Osteocyte (in vitro differentiated cells): Measurements from ENCODE around the gene AK5. TPM values are rescaled to one million over a fixed set of nuclear protein-coding genes. Genes with fewer than 3 reads are reported as not detected.
A peak's percentile ranks its signal among the peaks of the same experiment; 100 is the strongest.

ENCODE experiments used
- DNase-seq: peaks from one replicate; pipeline ENCODE4 v3.0.0; 2021; ENCODE audit warnings: mixed read lengths; ENCODE audit not compliant: unreplicated experiment; ENCODE audit errors: extremely low spot score
- H3K27ac Mint-ChIP-seq: one replicate; pipeline ENCODE4 v1.8.0; 2021; ENCODE audit warnings: mild to moderate bottlenecking, mixed read lengths; ENCODE audit not compliant: unreplicated experiment
- H3K27me3 Mint-ChIP-seq: one replicate; pipeline ENCODE4 v1.8.0; 2021; ENCODE audit warnings: mixed read lengths; ENCODE audit not compliant: unreplicated experiment
- H3K36me3 Mint-ChIP-seq: one replicate; pipeline ENCODE4 v1.8.0; 2021; ENCODE audit warnings: mixed read lengths; ENCODE audit not compliant: unreplicated experiment
- H3K4me1 Mint-ChIP-seq: one replicate; pipeline ENCODE4 v1.8.0; 2021; ENCODE audit warnings: mixed read lengths; ENCODE audit not compliant: unreplicated experiment
- H3K4me3 Mint-ChIP-seq: one replicate; pipeline ENCODE4 v1.8.0; 2021; ENCODE audit warnings: mild to moderate bottlenecking, moderate library complexity, mixed read lengths; ENCODE audit not compliant: unreplicated experiment
- H3K9me3 Mint-ChIP-seq: one replicate; pipeline ENCODE4 v1.8.0; 2021; ENCODE audit warnings: mixed read lengths; ENCODE audit not compliant: unreplicated experiment
- total RNA-seq: library from RNA; stranded (reverse); gene quantifications from 2 replicates; pipeline ENCODE4 v1.2.1, GENCODE V29; 2021
- TF ChIP-seq, protein P1 (sequence below): fragments of 200-600 bp; sonication (generic); IDR thresholded peaks from 2 replicates; pipeline ENCODE4 v1.5.0; 2021; ENCODE audit warnings: antibody characterized with exemption, mild to moderate bottlenecking, moderate library complexity

The AK5 gene
- total RNA-seq, 1 donor from 2014 or later: 38.1 TPM

DNA sequence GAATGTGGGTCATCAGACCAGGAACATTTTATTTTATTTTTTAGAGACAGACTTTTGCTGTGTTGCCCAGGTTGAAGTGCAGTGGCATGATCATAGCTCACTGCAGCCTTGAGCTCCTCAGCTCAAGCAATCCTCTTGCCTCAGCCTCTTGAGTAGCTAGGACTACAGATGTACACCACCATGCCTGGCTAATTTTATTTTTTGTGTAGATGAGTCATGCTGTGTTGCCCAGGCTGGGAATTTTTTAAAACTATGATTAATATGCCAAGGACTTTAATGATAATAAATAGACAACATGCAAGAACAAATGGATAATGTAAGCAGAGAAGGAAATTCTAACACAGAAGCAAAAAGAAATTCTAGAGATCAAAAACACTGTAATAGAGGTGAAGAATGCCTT, 142.4 kb downstream of the AK5 start:
- peaks cover 31% of the 10 kb centered on the region for H3K9me3 Mint-ChIP-seq
- H3K4me3 Mint-ChIP-seq: no peak overlapping the region
- DNase-seq: no peak
- H3K27me3 Mint-ChIP-seq: no peaks in the 10 kb centered on the region
- peak overlapping the region; percentile 48 for H3K27ac Mint-ChIP-seq
- H3K36me3 Mint-ChIP-seq: peaks cover 46% of the 10 kb centered on the region
- TF ChIP-seq, protein P1, sequence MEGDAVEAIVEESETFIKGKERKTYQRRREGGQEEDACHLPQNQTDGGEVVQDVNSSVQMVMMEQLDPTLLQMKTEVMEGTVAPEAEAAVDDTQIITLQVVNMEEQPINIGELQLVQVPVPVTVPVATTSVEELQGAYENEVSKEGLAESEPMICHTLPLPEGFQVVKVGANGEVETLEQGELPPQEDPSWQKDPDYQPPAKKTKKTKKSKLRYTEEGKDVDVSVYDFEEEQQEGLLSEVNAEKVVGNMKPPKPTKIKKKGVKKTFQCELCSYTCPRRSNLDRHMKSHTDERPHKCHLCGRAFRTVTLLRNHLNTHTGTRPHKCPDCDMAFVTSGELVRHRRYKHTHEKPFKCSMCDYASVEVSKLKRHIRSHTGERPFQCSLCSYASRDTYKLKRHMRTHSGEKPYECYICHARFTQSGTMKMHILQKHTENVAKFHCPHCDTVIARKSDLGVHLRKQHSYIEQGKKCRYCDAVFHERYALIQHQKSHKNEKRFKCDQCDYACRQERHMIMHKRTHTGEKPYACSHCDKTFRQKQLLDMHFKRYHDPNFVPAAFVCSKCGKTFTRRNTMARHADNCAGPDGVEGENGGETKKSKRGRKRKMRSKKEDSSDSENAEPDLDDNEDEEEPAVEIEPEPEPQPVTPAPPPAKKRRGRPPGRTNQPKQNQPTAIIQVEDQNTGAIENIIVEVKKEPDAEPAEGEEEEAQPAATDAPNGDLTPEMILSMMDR: no peak
- H3K4me1 Mint-ChIP-seq: peaks cover 38% of the 10 kb centered on the region

DNA sequence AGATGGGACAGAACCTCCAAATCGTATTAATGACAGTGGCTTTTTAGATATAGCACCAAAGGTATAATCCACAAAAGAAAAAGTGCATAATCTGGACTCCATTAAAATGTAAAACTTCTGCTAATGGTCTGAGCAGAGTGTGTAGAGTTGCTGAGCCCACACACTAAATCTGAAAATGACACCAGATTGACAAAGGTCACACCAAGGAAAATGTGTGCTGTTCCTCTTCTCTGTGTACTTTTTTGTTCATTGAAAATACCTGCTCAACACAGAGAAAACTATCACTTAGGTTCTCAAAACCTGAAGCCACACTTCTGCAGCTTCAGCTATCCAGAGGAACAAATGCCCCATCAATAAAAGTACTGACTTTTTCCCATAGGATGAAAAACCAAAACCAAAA, 146.2 kb downstream of the AK5 start:
- Mint-ChIP-seq H3K4me1 (peaks cover 14% of the 10 kb centered on the region), H3K27me3 (no peaks in the 10 kb centered on the region), H3K27ac (no peak overlapping the region), H3K36me3 (peaks cover 28% of the 10 kb centered on the region), H3K9me3 (peaks cover 31% of the 10 kb centered on the region), H3K4me3 (no peak overlapping the region)
- TF ChIP-seq, protein P1: no peak
- DNase-seq: no peak

DNA sequence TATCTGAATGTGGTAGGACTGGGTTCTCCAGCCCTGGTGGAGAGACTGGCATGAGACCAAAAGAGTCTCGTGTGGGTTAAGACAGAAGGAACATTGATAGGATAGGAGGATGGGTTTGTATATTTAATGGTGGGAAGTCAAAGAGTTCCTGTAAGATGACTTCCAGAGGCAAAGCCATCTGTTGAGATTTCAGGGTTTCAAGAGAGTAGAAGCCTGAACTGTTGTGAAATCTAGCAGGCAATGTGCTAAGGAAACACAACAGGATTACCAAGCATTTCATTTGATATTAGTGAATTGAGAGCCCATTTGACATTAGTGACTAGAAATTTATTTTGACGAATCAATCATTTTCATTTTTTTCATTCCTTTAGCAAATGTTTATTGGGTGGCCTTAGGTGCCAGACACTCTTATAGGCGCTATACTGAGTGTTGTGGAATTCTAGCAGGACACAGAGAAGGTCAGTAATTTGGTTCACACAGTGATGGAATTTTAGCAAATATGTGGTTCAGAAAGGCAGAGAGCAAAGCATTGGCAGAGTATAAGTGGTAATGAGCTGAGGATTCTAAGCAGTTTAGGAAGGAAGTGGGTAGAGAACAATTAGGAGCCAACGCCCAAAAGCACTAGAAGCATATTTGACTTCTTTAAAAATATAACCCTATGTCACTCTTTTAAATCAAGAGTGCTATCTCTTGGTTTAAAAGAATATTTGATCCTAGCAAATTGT, 149.3 kb downstream of the AK5 start:
- peaks cover 9% of the 10 kb centered on the region for H3K9me3 Mint-ChIP-seq
- TF ChIP-seq, protein P1: no peak
- no peak for DNase-seq
- no peaks in the 10 kb centered on the region for H3K27me3 Mint-ChIP-seq
- no peak overlapping the region for H3K27ac Mint-ChIP-seq
- no peak overlapping the region for H3K4me3 Mint-ChIP-seq
- H3K4me1 Mint-ChIP-seq: no peaks in the 10 kb centered on the region
- peaks cover 17% of the 10 kb centered on the region for H3K36me3 Mint-ChIP-seq

DNA sequence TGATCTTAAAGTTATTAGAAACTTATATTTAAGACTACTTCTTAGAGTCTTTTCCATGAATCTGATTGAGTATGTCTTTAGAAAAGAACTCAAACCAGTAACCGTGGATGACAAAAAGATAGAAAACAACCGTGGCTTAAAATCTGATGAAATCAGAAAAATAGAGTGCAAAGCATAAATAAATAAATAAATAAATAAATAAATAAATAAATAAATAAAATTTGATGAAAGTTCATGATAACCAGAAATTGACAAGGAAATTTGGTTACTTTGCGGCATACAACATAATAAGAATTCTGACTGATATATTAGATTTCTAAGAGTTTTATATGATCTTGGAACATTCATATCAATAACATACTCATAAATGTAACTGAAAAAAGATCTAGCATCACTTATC, 152.1 kb downstream of the AK5 start:
- Mint-ChIP-seq H3K27ac (no peak overlapping the region), H3K4me1 (peaks cover 18% of the 10 kb centered on the region), H3K36me3 (peaks cover 7% of the 10 kb centered on the region), H3K9me3 (no peaks in the 10 kb centered on the region), H3K27me3 (no peaks in the 10 kb centered on the region), H3K4me3 (no peak overlapping the region)
- no peak for DNase-seq
- TF ChIP-seq, protein P1: no peak

DNA sequence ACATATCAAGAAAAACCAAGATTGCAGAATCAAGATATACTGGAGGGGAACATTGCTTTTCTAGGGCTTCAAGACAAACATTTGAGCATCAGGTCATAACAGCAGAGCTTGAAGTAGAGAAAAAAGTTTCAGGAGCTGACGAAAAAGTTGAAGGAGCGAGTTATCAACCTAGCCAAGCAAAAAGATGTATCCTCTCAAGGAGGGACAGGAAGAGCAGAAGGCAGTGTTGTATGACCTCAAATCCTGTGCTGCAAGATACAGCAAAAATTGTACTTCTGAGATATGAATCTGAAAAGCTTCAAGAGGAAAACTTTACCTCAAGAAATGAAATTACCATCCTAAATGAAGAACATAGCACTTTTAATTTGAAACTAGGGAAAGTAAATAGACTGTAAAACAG, 153.1 kb downstream of the AK5 start:
- Mint-ChIP-seq H3K9me3 (peaks cover 6% of the 10 kb centered on the region), H3K4me1 (peaks cover 23% of the 10 kb centered on the region), H3K27me3 (no peaks in the 10 kb centered on the region), H3K36me3 (peaks cover 12% of the 10 kb centered on the region), H3K27ac (no peak overlapping the region), H3K4me3 (no peak overlapping the region)
- no peak for DNase-seq
- TF ChIP-seq, protein P1: no peak
